Astrocyte of the hippocampus (primary cell): Measurements from ENCODE around the gene PHF10.
"Not testable (repeated sequence)": the region's sequence is repeated elsewhere in the genome, so short reads cannot be mapped to it uniquely, and the experiment has no call there.

Experiments
- DNase-seq: peaks from one replicate; pipeline ENCODE4 v3.0.0; 2011; ENCODE audit warnings: low read depth, low spot score

The PHF10 gene

GRCh38 chr6:169723200-169723909 is 945 bp downstream of the PHF10 start:
- peak; percentile 78 for DNase-seq

- peak; percentile 80 for DNase-seq
Measured at GRCh38 chr6:169722362-169723199, 1.7 kb downstream of the PHF10 start.

GRCh38 chr6:169720207-169720855 is 4.0 kb downstream of the PHF10 start:
- no peak for DNase-seq

GRCh38 chr6:169719117-169719516 is 5.2 kb downstream of the PHF10 start:
- DNase-seq, result no peak

GRCh38 chr6:169714595-169714994 is 9.7 kb downstream of the PHF10 start:
- no peak for DNase-seq

- DNase-seq, result no peak
Measured at GRCh38 chr6:169714178-169714577, 10.1 kb downstream of the PHF10 start.

GRCh38 chr6:169710009-169710408 is 14.3 kb downstream of the PHF10 start:
- DNase-seq, result no peak

- DNase-seq, result no peak
Measured at GRCh38 chr6:169709293-169709692, 15.0 kb downstream of the PHF10 start.

GRCh38 chr6:169707772-169708171 is 16.5 kb downstream of the PHF10 start:
- DNase-seq, result no peak

- DNase-seq, result no peak
Measured at GRCh38 chr6:169702840-169703246, 21.5 kb downstream of the PHF10 start.

GRCh38 chr6:169701954-169702839 is 22.1 kb downstream of the PHF10 start, which contains the start of the genes C6orf120 and WDR27:
Gene C6orf120 (plus strand): TSS chr6:169702126. CDS start chr6:169702460, 334 bp downstream.
Gene WDR27 (minus strand): TSS chr6:169702029. CDS start chr6:169689005, 13,024 bp downstream.
- peak; percentile 99 for DNase-seq

- DNase-seq, result no peak
Measured at GRCh38 chr6:169701311-169701953, 22.9 kb downstream of the PHF10 start.

GRCh38 chr6:169700296-169700695 is 24.0 kb downstream of the PHF10 start:
- peak; percentile 46 for DNase-seq

GRCh38 chr6:169697115-169697514 is 27.2 kb downstream of the PHF10 start:
- not testable (repeated sequence) for DNase-seq

GRCh38 chr6:169695131-169695530 is 29.2 kb downstream of the PHF10 start:
- DNase-seq, result no peak

- DNase-seq, result no peak
Measured at GRCh38 chr6:169692516-169692915, 31.8 kb downstream of the PHF10 start.

GRCh38 chr6:169691260-169691659 is 33.0 kb downstream of the PHF10 start:
- no peak for DNase-seq

GRCh38 chr6:169689287-169689686 is 35.0 kb downstream of the PHF10 start:
- peak; percentile 81 for DNase-seq

GRCh38 chr6:169685860-169686259 is 38.4 kb downstream of the PHF10 start:
- DNase-seq, result no peak

- no peak for DNase-seq
Measured at GRCh38 chr6:169684056-169684455, 40.2 kb downstream of the PHF10 start.

GRCh38 chr6:169678342-169678741 is 46.0 kb downstream of the PHF10 start:
- DNase-seq, result no peak
